HG03103 (cell line): ENCODE results near the gene PSMG2.
A peak's percentile ranks its signal among the peaks of the same experiment; 100 is the strongest.

ENCODE experiments used
- ATAC-seq: cut with Tn5 transposase; IDR thresholded peaks from one replicate; pipeline ENCODE4 v1.9.1; 2021; ENCODE audit warnings: low read depth; ENCODE audit not compliant: unreplicated experiment

PSMG2 gene, protein sequence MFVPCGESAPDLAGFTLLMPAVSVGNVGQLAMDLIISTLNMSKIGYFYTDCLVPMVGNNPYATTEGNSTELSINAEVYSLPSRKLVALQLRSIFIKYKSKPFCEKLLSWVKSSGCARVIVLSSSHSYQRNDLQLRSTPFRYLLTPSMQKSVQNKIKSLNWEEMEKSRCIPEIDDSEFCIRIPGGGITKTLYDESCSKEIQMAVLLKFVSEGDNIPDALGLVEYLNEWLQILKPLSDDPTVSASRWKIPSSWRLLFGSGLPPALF

DNA sequence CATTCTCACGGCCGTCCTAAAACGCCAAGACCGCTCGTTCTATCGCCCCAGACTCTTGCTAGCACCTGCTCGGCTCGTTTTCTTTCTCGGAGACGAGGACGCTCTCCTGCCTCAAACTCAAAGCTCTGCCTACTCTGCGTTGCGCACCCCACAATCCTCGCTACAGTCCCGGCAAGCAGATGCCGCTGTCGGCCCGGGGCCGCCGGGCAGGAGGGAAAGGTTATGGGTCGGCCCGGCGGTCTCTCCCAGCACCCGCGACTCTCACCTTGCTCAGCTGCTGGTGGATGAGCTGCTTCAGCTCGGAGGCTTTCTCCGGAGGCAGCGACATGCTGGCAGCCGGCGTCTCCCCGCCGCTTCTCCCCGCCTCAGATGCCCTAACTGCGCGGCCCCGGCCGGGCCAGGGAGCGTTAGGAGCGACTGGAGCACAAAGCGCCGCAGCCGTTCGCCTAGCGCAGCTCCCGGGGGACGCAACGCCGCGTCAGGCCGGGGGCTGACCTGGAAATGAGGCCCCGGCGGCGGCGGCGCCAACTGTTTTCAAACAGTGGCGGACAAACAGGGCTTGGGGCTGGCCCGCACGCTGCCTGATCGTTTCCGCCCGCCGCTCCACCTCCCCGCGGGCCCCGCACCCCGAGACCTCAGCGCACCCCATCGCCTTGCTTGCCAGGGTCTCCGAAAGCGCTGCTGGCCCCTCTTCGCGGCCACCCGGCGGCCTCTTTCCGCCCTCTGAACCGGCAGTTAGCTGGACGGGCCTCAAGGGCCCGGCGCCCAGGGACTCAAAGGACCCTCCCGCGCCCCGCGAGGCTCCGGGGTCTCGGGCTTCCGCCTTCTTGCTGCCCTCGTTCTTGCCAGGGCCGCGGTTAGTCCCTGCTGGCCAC is at the start of gene PSMG2, which contains the start of gene CEP76:
Gene PSMG2 (plus strand): TSS at position 822 of the 875 bp plus-strand sequence. CDS start 66 bp downstream, outside the sequence.
Gene CEP76 (minus strand): TSS at position 503 of the 875 bp plus-strand sequence. CDS start 175 bp downstream, at position 328.
- peak; percentile 76 for ATAC-seq

DNA sequence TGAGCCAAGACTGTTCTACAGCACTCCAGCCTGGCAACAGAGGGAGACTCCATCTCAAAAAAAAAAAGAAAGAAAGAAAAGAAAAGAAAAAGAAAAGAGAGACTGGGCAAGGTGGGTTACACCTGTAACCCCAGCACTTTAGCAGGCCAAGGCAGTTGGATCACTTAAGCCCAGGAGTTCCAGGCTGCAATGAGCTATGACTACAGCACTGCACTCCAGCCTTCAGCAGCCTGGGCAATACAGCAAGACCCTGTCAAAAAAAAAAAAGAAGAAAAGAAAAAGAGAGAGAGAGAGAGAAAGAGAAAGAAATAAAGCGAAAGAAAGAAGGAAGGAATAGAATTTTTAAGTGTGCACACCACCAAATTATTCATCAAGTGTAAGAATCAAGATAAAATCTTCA is 47.9 kb upstream of the PSMG2 start:
- ATAC-seq, result no peak

DNA sequence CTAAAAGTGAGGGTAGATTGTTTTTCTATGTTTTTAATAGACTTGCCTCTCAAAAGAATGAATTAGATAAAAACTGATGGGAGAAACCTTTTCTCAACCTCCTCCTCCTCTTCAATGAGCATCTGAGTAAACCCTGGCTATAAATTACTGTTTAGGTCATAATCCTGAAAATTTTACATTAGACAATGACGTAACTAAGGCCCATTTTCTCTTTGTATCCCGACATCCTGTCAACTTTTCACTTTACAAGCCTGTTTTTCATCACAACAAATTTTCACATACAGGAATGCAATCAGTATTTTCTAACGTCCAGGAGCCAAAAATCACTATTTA is 46.3 kb upstream of the PSMG2 start:
- ATAC-seq, result no peak

DNA sequence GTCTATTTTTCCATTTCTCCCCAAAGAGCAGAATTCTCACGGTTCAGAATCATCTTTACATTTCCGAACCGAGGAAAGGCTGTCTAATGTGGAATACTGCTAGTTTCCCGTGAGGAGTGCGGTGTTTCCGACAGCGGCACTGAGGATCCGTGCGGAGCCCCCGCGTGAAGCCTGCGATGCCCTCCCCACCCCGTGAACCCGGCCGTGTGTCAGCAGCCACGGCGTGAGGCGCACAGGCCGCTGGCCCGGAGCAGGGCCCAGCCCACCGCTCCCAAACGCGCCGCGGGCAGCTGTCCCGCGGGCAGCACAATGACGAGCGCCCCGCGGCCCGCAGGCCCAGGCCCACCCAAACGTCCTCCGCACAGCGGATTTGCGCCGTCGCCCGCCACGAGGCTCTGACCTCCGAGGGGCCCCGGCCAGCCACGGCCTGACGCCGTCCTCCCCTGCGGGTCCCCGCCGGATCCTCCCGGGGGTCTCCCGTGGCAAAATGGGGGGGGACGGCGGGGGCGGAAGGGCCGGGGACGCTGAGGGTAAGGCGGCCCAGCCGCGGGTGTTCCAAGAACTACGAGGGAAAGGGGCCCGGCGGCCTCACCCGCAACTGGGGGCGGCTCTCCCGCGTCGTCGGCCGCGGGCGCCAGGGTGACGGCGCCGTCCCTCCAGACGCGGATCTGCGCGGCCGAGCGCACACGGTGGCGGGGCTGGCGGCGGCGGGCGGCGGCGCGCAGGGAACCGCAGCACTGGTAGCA is 45.7 kb upstream of the PSMG2 start:
- ATAC-seq, result peak; percentile 35

DNA sequence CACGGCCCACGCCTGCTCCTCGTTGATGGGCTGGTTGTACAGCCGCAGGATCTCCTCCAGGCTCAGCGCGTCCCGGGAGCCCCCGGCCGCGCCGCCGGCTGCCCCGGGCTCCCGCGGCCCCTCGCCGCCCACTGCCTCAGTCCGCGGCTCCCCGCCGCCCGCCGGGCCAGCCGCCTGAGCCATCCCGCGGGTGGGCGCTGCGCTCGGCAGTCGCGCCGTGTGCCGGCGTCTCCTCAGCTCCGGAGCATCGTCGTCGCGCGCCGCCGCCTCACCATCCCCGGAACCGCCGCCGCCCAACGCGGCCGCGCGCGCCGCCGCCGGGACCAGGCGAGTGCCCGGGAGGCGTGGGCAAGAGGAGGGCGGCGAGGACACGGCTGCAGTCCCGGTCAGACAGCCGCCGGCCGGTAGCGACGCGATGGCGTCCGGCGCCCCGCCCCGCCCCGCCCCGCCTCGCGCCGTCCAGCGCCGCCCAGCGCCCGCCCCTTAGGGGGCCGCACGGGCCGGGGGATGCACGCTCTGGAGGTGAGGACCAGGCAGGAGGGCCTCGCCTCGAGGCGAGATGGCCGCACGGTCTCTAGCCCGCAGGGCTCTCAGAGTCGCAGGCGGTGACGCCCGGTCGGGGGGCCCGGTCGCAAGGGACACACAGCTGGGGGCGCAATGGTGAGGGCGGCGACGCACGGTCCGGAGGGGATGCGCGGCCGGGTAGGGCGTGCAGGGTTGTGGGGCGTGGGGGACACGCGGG is 45.0 kb upstream of the PSMG2 start, which contains the start of gene SPIRE1:
Gene SPIRE1 (minus strand): TSS at position 424 of the 742 bp plus-strand sequence. CDS start 241 bp downstream, at position 183.
- ATAC-seq, result peak; percentile 36

DNA sequence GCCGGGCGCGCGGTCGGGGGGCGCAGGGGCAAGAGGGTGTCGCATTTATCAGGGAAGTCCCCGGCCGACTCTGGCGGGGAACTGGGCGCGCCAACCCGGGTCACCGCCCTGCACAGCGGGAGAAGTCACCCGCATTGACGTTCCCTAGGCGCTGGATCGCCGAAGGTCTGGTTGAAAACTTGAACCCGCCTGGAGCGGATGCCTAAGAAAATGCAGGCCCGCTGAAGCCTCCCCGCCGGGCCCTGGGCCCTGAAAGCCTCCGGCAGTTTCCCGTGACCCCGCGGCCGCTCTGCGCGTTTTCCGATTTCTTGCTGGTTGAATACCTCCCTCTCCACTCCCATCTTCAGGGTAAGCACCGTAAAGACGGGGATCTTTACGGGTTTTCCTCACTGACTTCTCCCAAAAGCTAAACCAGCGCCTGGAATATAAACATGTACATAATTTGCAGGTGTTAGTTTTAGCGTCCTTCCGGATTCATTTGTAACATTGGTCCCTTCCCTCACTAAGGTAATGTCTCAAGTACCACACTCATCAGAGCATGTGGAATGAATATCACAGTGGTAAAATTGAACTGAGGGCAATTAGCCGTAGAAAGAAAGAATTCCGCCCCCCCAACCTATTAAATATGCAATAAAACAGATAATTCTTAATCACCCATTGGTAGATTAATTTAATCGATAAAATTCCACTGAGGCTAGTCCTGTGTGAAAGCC is 44.3 kb upstream of the PSMG2 start:
- peak; percentile 21 for ATAC-seq

DNA sequence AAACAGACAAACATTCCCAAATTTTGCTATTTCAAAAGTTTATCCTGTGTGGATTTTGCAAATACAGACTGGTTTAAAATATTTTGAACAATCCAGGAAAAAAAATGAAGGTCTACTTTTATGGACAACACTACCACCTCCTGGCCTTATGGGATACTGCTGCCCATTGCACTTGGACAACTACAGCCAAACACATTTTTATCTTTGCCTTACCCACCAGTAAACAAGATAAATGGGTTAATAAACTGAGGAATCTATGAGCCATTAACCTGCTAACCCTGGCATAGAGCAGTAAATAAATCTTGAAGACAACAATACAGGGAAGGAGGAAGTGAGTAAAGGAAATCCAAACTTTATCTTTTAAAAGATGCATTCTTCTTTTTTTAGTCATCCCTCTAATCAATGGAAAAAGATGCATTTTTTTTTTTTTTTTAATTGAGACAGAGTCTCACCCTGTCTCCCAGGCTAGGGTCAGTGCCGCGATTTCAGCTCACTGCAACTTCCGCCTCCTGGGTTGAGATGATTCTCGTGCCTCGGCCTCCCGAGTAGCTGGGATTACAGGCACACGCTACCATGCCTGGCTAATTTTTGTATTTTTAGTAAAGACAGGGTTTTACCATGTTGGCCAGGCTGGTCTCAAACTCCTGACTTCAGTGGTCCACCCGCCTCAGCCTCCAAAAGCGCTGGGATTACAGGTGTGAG is 42.8 kb upstream of the PSMG2 start:
- ATAC-seq, result no peak

DNA sequence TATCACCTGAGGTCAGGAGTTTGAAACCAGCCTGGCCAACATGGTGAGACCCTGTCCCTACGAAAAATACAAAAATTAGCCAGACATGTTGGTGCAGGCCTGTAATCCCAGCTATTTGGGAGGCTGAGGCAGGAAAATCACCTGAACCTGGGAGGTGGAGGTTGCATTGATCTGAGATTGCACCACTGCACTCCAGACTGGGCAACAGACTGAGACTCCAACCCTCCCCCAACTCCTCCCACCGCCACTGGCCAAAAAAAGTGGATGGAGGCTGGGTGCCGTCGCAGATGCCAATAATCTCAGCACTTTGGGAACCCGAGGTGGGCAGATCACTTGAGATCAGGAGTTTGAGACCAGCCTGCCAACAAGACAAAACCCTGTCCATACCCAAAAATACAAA is 34.8 kb upstream of the PSMG2 start:
- ATAC-seq, result no peak

DNA sequence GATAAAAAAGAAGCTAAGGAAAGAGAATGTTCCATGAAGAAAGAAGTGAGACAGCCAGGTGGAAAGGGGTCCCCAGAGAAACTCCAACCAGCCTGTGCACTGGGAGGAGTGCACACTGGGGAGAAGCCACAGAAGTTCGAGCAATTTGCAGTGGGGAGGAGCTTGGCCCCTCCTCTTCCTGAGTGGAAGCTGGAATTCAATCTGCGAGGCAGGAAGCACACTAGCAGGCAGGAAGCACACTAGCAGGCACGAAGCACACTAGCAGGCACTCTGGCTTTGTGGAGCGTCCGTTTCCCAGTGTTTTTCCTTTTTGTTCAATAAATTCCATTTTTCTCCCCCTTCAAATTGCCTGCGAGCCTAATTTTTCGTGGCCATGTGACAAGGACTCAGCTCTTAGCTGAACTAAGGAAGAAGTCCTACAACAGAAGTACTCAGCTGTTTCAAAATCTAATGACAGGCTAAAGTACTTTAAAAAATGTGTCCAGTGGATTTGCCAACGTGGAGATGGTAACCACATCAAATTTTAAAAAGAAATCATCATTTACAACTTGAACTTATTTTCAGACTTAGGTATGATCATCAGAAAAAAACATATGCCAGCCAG is 23.6 kb upstream of the PSMG2 start:
- no peak for ATAC-seq

DNA sequence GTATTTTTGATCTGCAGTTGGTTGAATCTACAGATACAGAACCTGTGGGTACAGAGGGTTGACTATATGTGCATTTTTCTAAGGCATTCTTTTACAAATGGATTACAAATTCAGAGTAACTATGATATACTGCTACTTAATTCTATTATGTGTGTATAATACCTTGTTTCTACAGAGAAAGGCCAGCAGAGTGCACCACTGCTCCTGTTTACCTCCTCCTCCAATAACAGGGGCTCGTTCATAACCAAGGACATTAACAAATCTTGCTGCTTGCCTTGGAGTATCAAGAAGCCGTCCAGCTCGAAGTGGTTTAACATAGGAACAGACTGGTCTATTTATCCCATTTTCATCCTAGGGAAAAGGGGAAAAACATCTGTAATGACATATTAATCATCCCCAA is 16.7 kb upstream of the PSMG2 start:
- no peak for ATAC-seq

DNA sequence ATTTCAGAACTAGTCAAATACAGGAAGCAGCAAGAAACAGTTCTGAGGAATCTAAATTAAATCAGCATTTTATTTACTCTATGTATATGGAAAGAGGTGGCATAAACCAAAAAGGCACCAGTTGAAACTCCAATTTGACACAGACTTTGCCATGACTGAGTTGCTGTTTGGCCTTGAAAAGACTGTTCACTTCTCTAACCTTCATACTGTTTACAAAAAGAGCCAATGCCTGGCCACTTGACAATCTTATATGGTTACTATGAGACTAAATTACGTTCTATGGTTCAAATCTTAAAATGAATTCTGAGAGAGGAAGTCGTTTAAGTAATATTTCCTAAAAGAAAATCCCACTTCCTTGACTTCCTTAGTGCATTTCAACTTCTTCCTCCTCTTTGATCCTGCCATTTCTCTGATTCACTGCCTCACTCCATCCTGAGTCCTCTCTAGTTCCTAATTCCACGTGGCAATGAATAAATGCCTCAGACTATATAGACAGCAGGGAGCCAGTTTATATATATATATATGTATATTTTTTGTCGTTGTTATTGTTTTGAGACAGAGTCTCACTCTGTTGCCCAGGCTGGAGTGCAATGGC is 13.5 kb upstream of the PSMG2 start:
- no peak for ATAC-seq

DNA sequence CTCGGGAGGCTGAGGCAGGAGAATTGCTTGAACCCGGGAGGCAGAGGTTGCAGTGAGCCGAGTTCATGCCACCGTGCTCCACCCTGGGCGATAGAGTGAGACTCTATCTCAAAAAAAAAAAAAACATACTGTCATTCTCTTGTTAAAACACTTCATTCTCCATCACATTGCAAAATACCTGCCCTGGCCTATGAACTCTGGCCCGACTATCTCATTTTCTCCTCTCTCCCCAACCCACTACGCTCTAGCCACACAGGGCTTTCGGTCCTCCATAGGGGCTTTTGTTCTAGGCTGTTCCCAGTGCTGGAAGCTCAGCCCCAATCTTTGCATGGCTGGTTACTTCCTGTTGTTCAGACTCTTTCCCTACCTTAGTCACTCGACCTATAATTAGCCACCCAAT is 10.6 kb upstream of the PSMG2 start:
- no peak for ATAC-seq

DNA sequence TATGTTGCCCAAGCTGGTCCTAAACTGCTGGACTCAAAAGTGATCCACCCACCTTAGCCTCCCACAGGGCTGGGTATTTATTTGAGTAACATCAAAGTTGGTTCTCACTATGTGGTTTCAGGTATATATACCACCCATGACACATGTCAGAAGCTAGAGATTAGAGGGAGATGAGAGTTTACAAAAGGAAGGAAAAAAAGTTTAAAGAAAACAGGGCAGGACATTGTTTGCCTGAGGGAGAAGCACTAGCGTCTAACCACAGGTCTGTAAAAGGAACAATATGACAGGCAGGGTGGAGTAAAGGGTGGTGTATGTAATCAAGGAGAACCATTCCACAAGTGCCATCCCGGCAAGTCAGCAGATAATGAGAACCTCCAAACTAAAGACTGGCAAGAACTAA is 8.8 kb upstream of the PSMG2 start:
- ATAC-seq, result no peak

DNA sequence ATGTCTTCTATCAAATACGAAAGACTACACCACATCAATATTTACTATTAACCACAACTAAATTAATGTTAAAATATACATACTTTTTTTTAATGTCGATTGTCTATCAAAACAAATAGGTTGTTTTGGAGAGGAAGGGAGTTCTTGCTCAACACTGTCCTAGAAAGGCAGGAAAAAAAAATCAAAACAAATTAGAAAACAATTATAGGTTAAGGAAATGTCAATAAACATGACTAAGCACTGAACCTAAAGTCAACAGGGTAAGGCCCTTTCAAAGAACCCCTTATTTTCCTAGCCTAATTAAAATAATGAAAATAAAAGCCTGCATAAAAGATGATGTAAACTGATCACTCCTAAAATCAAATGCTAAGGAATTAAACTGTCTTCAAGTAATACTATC is 3.1 kb upstream of the PSMG2 start:
- no peak for ATAC-seq

DNA sequence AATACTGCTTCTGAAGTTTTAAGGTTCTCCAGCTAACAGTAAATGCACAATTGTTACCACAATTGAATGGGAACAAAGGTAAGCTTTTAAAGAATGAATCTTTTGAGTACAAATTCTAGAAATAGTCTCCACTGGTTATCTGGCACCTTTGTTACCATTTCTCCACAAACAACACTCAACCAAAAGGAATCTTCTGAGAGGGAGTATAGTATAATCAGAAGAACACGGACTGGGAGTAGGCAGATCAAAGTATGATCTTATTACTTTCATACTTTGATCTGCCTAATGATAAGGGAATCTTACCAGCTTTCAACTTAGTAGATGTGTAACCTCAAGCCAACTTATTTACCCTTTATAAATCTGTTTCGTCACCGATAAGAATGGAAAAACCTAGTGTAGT is 1.7 kb upstream of the PSMG2 start:
- no peak for ATAC-seq

DNA sequence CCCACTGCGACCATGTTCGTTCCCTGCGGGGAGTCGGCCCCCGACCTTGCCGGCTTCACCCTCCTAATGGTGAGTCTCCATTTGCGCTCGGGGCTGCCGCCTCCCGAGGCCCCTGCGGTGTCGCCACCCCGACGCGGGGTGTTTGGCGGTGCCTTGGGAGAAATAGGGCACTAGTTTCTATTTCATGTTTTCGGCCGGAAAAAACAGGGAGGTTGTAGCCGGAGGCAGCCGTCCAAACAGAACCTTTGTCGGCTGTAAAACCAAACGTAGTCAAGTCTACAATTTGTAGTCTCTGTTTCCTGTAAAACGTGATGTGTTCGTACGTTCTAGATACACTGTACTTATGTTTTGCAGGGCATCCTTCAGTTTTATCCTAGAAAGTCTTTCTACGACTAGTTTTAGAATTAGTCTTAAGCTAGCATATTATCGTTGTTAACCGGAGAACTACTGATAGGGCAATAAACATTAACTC is 290 bp downstream of the PSMG2 start:
- no peak for ATAC-seq

DNA sequence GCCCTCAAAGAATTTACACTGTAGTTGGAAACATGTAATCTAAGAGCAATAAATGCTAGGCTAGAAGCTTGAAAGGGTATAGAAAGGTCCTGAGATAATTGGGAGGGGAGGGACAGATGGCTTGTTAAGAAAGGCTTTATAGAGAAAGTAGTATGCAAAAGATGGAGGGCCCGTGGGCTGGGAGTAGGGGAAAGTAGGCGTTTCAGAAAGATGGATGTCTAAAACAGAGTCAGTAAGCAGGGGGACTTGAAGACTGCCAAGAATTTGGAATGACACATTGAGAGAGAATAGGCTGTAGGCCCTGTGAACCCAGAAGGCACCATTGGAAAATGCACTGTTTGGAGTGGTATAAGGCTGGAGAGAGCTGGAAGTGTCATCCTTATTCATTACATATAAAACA is 822 bp downstream of the PSMG2 start:
- ATAC-seq, result no peak

DNA sequence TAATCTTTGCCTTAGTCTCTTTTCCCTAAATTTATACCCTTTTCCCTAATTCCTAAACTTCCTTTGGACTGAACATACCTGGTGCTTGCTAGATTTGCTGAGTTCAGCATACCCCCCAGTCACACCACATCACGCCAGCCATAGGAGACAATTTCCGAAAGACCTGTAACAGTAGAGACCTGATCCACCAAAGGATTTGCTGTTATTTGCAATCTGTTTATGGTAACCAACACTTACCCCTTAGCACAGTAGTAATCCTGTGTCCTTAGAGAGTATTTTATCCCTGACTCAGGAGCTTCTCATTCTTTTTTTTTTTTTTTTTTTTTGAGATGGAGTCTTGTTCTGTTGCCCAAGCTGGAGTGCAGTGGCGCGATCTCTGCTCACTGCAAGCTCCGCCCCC is 8.6 kb downstream of the PSMG2 start:
- ATAC-seq, result no peak
